ENCODE results near the gene FBP2.

GRCh38 chr9:94528886-94529285 is 64.7 kb downstream of the FBP2 start:
- no peak for TF ChIP-seq CTCF (IDR thresholded peaks at IDR 0.05; ENCODE audit: insufficient read depth, low read length, poor library complexity, severe bottlenecking)
- TF ChIP-seq EZH2phosphoT487 (conservative IDR thresholded peaks at IDR 0.05; ENCODE audit: low read length) = no peak

All from SU-DHL-6 (cell line).